Ishikawa (cell line): ENCODE measurements around the gene C1orf198.

Experiments used
- CEBPB ChIP-seq: IDR thresholded peaks from 2 replicates; pipeline ENCODE4 v1.6.1; 2012
- CREB1 ChIP-seq: IDR thresholded peaks from 2 replicates; pipeline ENCODE4 v1.6.1; 2012; ENCODE audit warnings: low read depth
- EGR1 ChIP-seq: IDR thresholded peaks from 2 replicates; pipeline ENCODE4 v1.6.1; 2012
- EP300 ChIP-seq: IDR thresholded peaks from 2 replicates; pipeline ENCODE4 v1.6.1; 2012; ENCODE audit warnings: borderline replicate concordance
- FOXM1 ChIP-seq: IDR thresholded peaks from 2 replicates; pipeline ENCODE4 v1.6.1; 2012; ENCODE audit warnings: low read depth, borderline replicate concordance
- NFIC ChIP-seq: IDR thresholded peaks from 2 replicates; pipeline ENCODE4 v1.6.1; 2012
- RAD21 ChIP-seq: IDR thresholded peaks from 2 replicates; pipeline ENCODE4 v1.6.1; 2012; ENCODE audit warnings: low read depth
- TAF1 ChIP-seq: IDR thresholded peaks from 2 replicates; pipeline ENCODE4 v1.6.1; 2012; ENCODE audit warnings: low read depth, mild to moderate bottlenecking
- TCF12 ChIP-seq: IDR thresholded peaks from 2 replicates; pipeline ENCODE4 v1.6.1; 2012; ENCODE audit warnings: low read depth
- TEAD4 ChIP-seq: IDR thresholded peaks from 2 replicates; pipeline ENCODE4 v1.6.1; 2012
- YY1 ChIP-seq: IDR thresholded peaks from 2 replicates; pipeline ENCODE4 v1.6.1; 2012; ENCODE audit warnings: low read depth
- TF ChIP-seq, protein P1 (sequence below): IDR thresholded peaks from 2 replicates; pipeline ENCODE4 v1.6.1; 2012; ENCODE audit warnings: low read depth, mild to moderate bottlenecking
- TF ChIP-seq, protein P2 (sequence below): IDR thresholded peaks from 2 replicates; pipeline ENCODE4 v1.6.1; 2012
- TF ChIP-seq, protein P3 (sequence below): IDR thresholded peaks from 2 replicates; pipeline ENCODE4 v1.6.1; 2012

DNA sequence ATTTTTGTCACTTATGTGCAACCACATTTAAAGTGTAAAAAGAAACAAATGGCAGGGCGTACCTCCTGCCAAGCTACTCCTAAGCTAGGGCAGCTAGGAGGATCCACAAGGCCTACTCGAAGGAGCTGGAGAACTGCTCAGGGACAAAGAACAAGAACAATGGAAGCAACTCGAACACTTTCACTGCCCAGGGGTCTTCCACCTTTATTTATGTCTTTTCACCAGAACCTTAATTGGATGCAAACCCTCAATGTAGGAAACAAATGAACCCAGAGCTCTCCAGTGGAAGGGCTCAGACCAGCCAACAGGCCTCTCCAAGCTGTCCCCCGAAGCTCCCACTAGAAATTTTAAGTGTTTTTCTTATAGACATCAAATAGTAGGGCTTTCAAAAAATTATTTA, 39.9 kb downstream of the C1orf198 start:
- TF ChIP-seq CEBPB (no peak), RAD21 (no peak), FOXM1 (no peak), TAF1 (no peak), NFIC (no peak), TEAD4 (no peak), YY1 (no peak), EP300 (no peak), TCF12 (no peak), CREB1 (no peak), EGR1 (no peak)
- TF ChIP-seq, protein P1, sequence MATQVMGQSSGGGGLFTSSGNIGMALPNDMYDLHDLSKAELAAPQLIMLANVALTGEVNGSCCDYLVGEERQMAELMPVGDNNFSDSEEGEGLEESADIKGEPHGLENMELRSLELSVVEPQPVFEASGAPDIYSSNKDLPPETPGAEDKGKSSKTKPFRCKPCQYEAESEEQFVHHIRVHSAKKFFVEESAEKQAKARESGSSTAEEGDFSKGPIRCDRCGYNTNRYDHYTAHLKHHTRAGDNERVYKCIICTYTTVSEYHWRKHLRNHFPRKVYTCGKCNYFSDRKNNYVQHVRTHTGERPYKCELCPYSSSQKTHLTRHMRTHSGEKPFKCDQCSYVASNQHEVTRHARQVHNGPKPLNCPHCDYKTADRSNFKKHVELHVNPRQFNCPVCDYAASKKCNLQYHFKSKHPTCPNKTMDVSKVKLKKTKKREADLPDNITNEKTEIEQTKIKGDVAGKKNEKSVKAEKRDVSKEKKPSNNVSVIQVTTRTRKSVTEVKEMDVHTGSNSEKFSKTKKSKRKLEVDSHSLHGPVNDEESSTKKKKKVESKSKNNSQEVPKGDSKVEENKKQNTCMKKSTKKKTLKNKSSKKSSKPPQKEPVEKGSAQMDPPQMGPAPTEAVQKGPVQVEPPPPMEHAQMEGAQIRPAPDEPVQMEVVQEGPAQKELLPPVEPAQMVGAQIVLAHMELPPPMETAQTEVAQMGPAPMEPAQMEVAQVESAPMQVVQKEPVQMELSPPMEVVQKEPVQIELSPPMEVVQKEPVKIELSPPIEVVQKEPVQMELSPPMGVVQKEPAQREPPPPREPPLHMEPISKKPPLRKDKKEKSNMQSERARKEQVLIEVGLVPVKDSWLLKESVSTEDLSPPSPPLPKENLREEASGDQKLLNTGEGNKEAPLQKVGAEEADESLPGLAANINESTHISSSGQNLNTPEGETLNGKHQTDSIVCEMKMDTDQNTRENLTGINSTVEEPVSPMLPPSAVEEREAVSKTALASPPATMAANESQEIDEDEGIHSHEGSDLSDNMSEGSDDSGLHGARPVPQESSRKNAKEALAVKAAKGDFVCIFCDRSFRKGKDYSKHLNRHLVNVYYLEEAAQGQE = no peak
- TF ChIP-seq, protein P2, sequence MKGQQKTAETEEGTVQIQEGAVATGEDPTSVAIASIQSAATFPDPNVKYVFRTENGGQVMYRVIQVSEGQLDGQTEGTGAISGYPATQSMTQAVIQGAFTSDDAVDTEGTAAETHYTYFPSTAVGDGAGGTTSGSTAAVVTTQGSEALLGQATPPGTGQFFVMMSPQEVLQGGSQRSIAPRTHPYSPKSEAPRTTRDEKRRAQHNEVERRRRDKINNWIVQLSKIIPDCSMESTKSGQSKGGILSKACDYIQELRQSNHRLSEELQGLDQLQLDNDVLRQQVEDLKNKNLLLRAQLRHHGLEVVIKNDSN = no peak
- TF ChIP-seq, protein P3, sequence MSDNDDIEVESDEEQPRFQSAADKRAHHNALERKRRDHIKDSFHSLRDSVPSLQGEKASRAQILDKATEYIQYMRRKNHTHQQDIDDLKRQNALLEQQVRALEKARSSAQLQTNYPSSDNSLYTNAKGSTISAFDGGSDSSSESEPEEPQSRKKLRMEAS = no peak
